Measurements from ENCODE around the gene LMOD2.

GRCh38 chr7:123639631-123640030 lies 16.0 kb upstream of the LMOD2 start:
- no peak for TF ChIP-seq CTCF (conservative IDR thresholded peaks at IDR 0.05)
- no peak for TF ChIP-seq ZFX (IDR thresholded peaks at IDR 0.05)
